H1 (cell line): ENCODE data around the gene TMEM14B. TPM values are rescaled to one million over a fixed set of nuclear protein-coding genes. Genes with fewer than 3 reads are reported as not detected.

Experiments used
- CTCF ChIA-PET: fragments of 300-600 bp; sonication (Branson Sonifier 250); formaldehyde crosslinking; loops from one replicate; lab custom pipeline; 2021; ENCODE audit not compliant: partially characterized antibody; lab: Charles Lee
- POLR2A ChIA-PET: fragments of 300-600 bp; sonication (Branson Sonifier 250); formaldehyde crosslinking; loops from one replicate; lab custom pipeline; 2021; ENCODE audit warnings: inconsistent platforms; ENCODE audit not compliant: partially characterized antibody; lab: Charles Lee
- DNase-seq, 2 experiments: peaks; one replicate each; pipeline versions ENCODE4 v3.0.0 to v3.0.0-alpha.2; 2010 to 2022; ENCODE audit warnings: low spot score in 2 of 2, low read depth in 1 of 2, mixed read lengths in 1 of 2
- FAIRE-seq: peaks from 2 replicates; lab custom pipeline; 2011; peaks lifted over from hg19 to GRCh38; lab: Jason Lieb, UNC
- H2AFZ ChIP-seq: 2 replicates; pipeline ENCODE4 v1.8.1; 2012; ENCODE audit warnings: low read length, inconsistent platforms
- H2AK5ac ChIP-seq: 2 replicates; pipeline ENCODE4 v1.6.1; 2013; ENCODE audit warnings: low read depth, low read length
- H2BK120ac ChIP-seq: replicated peaks from 2 replicates; pipeline ENCODE3; 2013; ENCODE audit warnings: low read depth, low read length, inconsistent platforms
- H2BK12ac ChIP-seq: 2 replicates; pipeline ENCODE4 v1.6.1; 2013; ENCODE audit warnings: low read depth, low read length
- H2BK15ac ChIP-seq: 2 replicates; pipeline ENCODE4 v1.6.1; 2013; ENCODE audit warnings: low read length
- H2BK20ac ChIP-seq: 2 replicates; pipeline ENCODE4 v1.6.1; 2013; ENCODE audit warnings: low read length
- H2BK5ac ChIP-seq: 2 replicates; pipeline ENCODE4 v1.6.1; 2013; ENCODE audit warnings: low read depth, low read length
- H3K14ac ChIP-seq: 2 replicates; pipeline ENCODE4 v1.6.1; 2013; ENCODE audit warnings: inconsistent platforms; ENCODE audit not compliant: insufficient read length
- H3K18ac ChIP-seq: 2 replicates; pipeline ENCODE4 v1.6.1; 2013; ENCODE audit warnings: low read length; ENCODE audit errors: extremely low read depth
- H3K23ac ChIP-seq: 2 replicates; pipeline ENCODE4 v1.6.1; 2013; ENCODE audit warnings: inconsistent platforms; ENCODE audit not compliant: insufficient read length
- H3K23me2 ChIP-seq: 2 replicates; pipeline ENCODE4 v1.6.1; 2013; ENCODE audit warnings: low read depth, low read length
- H3K27ac ChIP-seq: 2 replicates; pipeline ENCODE4 v1.6.1; 2011; ENCODE audit warnings: low read depth, low read length, inconsistent platforms
- H3K27me3 ChIP-seq, 4 experiments: replicated peaks in 1 of 4; 1 replicate in 1 of 4; 2 replicates in 3 of 4; pipeline versions ENCODE4 v1.6.1 to v1.8.1; 2011 to 2013; ENCODE audit warnings: low read length in 3 of 4, mild to moderate bottlenecking in 3 of 4, inconsistent platforms in 2 of 4, mixed read lengths in 2 of 4, moderate library complexity in 1 of 4; ENCODE audit not compliant: control insufficient read depth in 3 of 4, insufficient read depth in 3 of 4; ENCODE audit errors: extremely low read depth in 1 of 4
- H3K36me3 ChIP-seq, 4 experiments: 2 replicates each; pipeline versions ENCODE4 v1.6.1 to v1.8.1; 2011 to 2013; ENCODE audit warnings: mild to moderate bottlenecking in 4 of 4, low read length in 3 of 4, moderate library complexity in 2 of 4, control low read depth in 1 of 4, inconsistent platforms in 1 of 4; ENCODE audit not compliant: insufficient read depth in 4 of 4, control insufficient read depth in 2 of 4
- H3K4ac ChIP-seq: replicated peaks from 2 replicates; pipeline ENCODE3; 2013; ENCODE audit warnings: low read length, low read depth, mixed read lengths, inconsistent platforms; ENCODE audit not compliant: insufficient read length
- H3K4me1 ChIP-seq, 4 experiments: replicated peaks in 1 of 4; 1 replicate in 1 of 4; 2 replicates in 3 of 4; pipeline versions ENCODE4 v1.6.1 to v1.8.1; 2011 to 2013; ENCODE audit warnings: low read length in 3 of 4, inconsistent platforms in 2 of 4, mixed read lengths in 1 of 4; ENCODE audit not compliant: insufficient read depth in 4 of 4, control insufficient read depth in 3 of 4
- H3K4me2 ChIP-seq, 2 experiments: 2 replicates each; pipeline versions ENCODE4 v1.6.1 to v1.8.1; 2011 to 2013; ENCODE audit warnings: low read depth in 2 of 2, low read length in 2 of 2, control low read depth in 1 of 2, inconsistent platforms in 1 of 2, mild to moderate bottlenecking in 1 of 2; ENCODE audit not compliant: insufficient read depth in 1 of 2
- H3K4me3 ChIP-seq, 4 experiments: fragments of 200-600, 300-600 bp in 1 of 4; sonication (generic), shearing (Covaris generic), sonication (Bioruptor Twin) in 1 of 4; 2 replicates each; pipeline versions ENCODE4 v1.5.1 to v1.8.1; 2011 to 2016; ENCODE audit warnings: low read length in 4 of 4, low read depth in 3 of 4, control low read depth in 2 of 4, inconsistent platforms in 2 of 4, mild to moderate bottlenecking in 2 of 4, mixed read lengths in 1 of 4, moderate library complexity in 1 of 4; ENCODE audit not compliant: insufficient read depth in 2 of 4; ENCODE audit errors: extremely low read depth in 1 of 4
- H3K56ac ChIP-seq: replicated peaks from 2 replicates; pipeline ENCODE3; 2013; ENCODE audit warnings: low read depth, mild to moderate bottlenecking, mixed read lengths, low read length, inconsistent platforms; ENCODE audit not compliant: insufficient read length
- H3K79me1 ChIP-seq: 2 replicates; pipeline ENCODE4 v1.6.1; 2013; ENCODE audit warnings: low read depth, low read length, control low read depth
- H3K79me2 ChIP-seq, 2 experiments: 2 replicates each; pipeline versions ENCODE4 v1.6.1 to v1.8.1; 2012 to 2013; ENCODE audit warnings: low read length in 2 of 2, mild to moderate bottlenecking in 2 of 2, inconsistent platforms in 1 of 2; ENCODE audit not compliant: insufficient read depth in 2 of 2, control insufficient read depth in 1 of 2
- H3K9ac ChIP-seq, 4 experiments: replicated peaks in 1 of 4; 1 replicate in 1 of 4; 2 replicates in 3 of 4; pipeline versions ENCODE4 v1.6.1 to v1.8.1; 2011 to 2013; ENCODE audit warnings: low read depth in 3 of 4, low read length in 3 of 4, control low read depth in 2 of 4, mild to moderate bottlenecking in 2 of 4, moderate library complexity in 2 of 4, inconsistent platforms in 1 of 4; ENCODE audit errors: extremely low read depth in 1 of 4
- H3K9me3 ChIP-seq, 2 experiments: 2 replicates each; pipeline versions ENCODE4 v1.6.1 to v1.8.1; 2012 to 2013; ENCODE audit warnings: mild to moderate bottlenecking in 2 of 2, moderate library complexity in 2 of 2, control low read depth in 1 of 2, inconsistent platforms in 1 of 2, low read depth in 1 of 2, low read length in 1 of 2, mixed read lengths in 1 of 2; ENCODE audit not compliant: insufficient read depth in 2 of 2
- H4K20me1 ChIP-seq, 2 experiments: replicated peaks in 1 of 2; 2 replicates each; pipeline versions ENCODE3 to v1.8.1; 2011 to 2013; ENCODE audit warnings: inconsistent platforms in 2 of 2, low read length in 2 of 2, mild to moderate bottlenecking in 1 of 2; ENCODE audit not compliant: insufficient read depth in 2 of 2, control insufficient read depth in 1 of 2
- H4K5ac ChIP-seq: 2 replicates; pipeline ENCODE4 v1.6.1; 2013; ENCODE audit warnings: low read length, low read depth, mixed read lengths, inconsistent platforms; ENCODE audit not compliant: insufficient read length
- H4K8ac ChIP-seq: 2 replicates; pipeline ENCODE4 v1.8.0; 2013; ENCODE audit warnings: mild to moderate bottlenecking, moderate library complexity, low read length, inconsistent platforms; ENCODE audit not compliant: insufficient read depth; ENCODE audit errors: extremely low read depth
- H4K91ac ChIP-seq: replicated peaks from 2 replicates; pipeline ENCODE3; 2013; ENCODE audit warnings: low read length, mixed read lengths, inconsistent platforms; ENCODE audit not compliant: insufficient read length
- CREB1 ChIP-seq: IDR thresholded peaks from 2 replicates; pipeline ENCODE4 v1.6.1; 2012; ENCODE audit warnings: inconsistent platforms
- GABPA ChIP-seq: IDR thresholded peaks from 2 replicates; pipeline ENCODE4 v1.6.1; 2011; ENCODE audit warnings: mild to moderate bottlenecking, low read length, moderate library complexity, borderline replicate concordance; ENCODE audit not compliant: insufficient read depth
- PHF8 ChIP-seq: fragments of 200-600 bp; sonication (generic); conservative IDR thresholded peaks from 2 replicates; pipeline ENCODE4 v1.7.1; 2012; ENCODE audit warnings: low read depth, mild to moderate bottlenecking, inconsistent platforms, low read length, moderate library complexity
- POLR2A ChIP-seq, 2 experiments: IDR thresholded peaks; 1 replicate in 1 of 2; 2 replicates in 1 of 2; pipeline ENCODE4 v1.6.1; 2011; ENCODE audit warnings: low read depth in 2 of 2, low read length in 2 of 2, mild to moderate bottlenecking in 2 of 2; ENCODE audit errors: control extremely low read depth in 1 of 2
- RAD21 ChIP-seq, 2 experiments: IDR thresholded peaks in 1 of 2; conservative IDR thresholded peaks in 1 of 2; 2 replicates each; pipeline ENCODE4 v1.6.1; 2011; ENCODE audit warnings: low read depth in 2 of 2, low read length in 2 of 2, improper control_type of control experiment in 1 of 2, inconsistent platforms in 1 of 2, mild to moderate bottlenecking in 1 of 2, moderate library complexity in 1 of 2
- RBBP5 ChIP-seq: IDR thresholded peaks from 2 replicates; pipeline ENCODE4 v1.7.1; 2012; ENCODE audit warnings: low read depth, mild to moderate bottlenecking, inconsistent platforms, low read length, moderate library complexity, borderline replicate concordance
- RFX5 ChIP-seq: IDR thresholded peaks from 2 replicates; pipeline ENCODE4 v1.6.1; 2011; ENCODE audit warnings: low read depth, low read length, improper control_type of control experiment, borderline replicate concordance
- RNF2 ChIP-seq: fragments of 200-900, 300-1000 bp; sonication (generic); IDR thresholded peaks from 2 replicates; pipeline ENCODE4 v1.7.1; 2016; ENCODE audit warnings: borderline replicate concordance, low read depth, mild to moderate bottlenecking, antibody characterized with exemption, low read length; ENCODE audit not compliant: poor library complexity, severe bottlenecking; ENCODE audit errors: missing control alignments
- SAP30 ChIP-seq: fragments of 300-600 bp; sonication (generic); IDR thresholded peaks from 2 replicates; pipeline ENCODE4 v1.7.1; 2012; ENCODE audit warnings: low read length, moderate library complexity, mild to moderate bottlenecking, inconsistent platforms; ENCODE audit not compliant: insufficient read depth, insufficient replicate concordance
- SIRT6 ChIP-seq: IDR thresholded peaks from one replicate; pipeline ENCODE4 v1.7.1; 2012; ENCODE audit warnings: low read length, inconsistent platforms
- SP4 ChIP-seq: IDR thresholded peaks from 2 replicates; pipeline ENCODE4 v1.6.1; 2012; ENCODE audit warnings: low read length, inconsistent platforms
- TAF7 ChIP-seq: optimal IDR thresholded peaks from 2 replicates; pipeline ENCODE3; 2011; ENCODE audit warnings: low read depth, mild to moderate bottlenecking, inconsistent platforms, low read length, moderate library complexity, borderline replicate concordance
- TEAD4 ChIP-seq: IDR thresholded peaks from 2 replicates; pipeline ENCODE4 v1.6.1; 2012; ENCODE audit warnings: low read depth, low read length, inconsistent platforms, mixed read lengths
- ZNF274 ChIP-seq: IDR thresholded peaks from 2 replicates; pipeline ENCODE4 v1.7.0; 2012; ENCODE audit warnings: low read length, borderline replicate concordance; ENCODE audit errors: extremely low read depth
- WGBS, 2 experiments: shearing (Covaris generic) in 1 of 2; methylation state at CpG; one replicate each; pipeline versions ENCODE4 v1.1.6 to v1.1.7; 2013 to 2015; ENCODE audit warnings: low lambda C conversion rate in 2 of 2, mixed read lengths in 2 of 2, inconsistent platforms in 1 of 2, low coverage in 1 of 2, missing lambda C conversion rate in 1 of 2; ENCODE audit not compliant: insufficient replicate concordance in 2 of 2, insufficient coverage in 1 of 2, insufficient read length in 1 of 2; ENCODE audit errors: extremely low coverage in 1 of 2, missing lambda C conversion rate in 1 of 2; 5-methylcytosine and 5-hydroxymethylcytosine counted together
- polyA plus RNA-seq, 7 experiments: library from polyadenylated mRNA; depleted of rRNA in 3 of 7; stranded (reverse) in 5 of 7; unstranded in 2 of 7; fragments of >200 nt in 5 of 7; fragments of 200-250 nt in 2 of 7; gene quantifications; 1 replicate in 5 of 7; 2 replicates in 1 of 7; 4 replicates in 1 of 7; pipeline versions ENCODE4 v1.2.1 to v1.2.3, GENCODE V29; 2011 to 2013; ENCODE audit warnings: missing spikeins in 2 of 7, mixed read lengths in 2 of 7
- total RNA-seq: library from RNA; stranded (reverse); fragmentation: NEBNext Ultra II Directional; extraction: Animal tissue kit (Norgen Biotek cat#: 25700); gene quantifications from 2 replicates; pipeline ENCODE4 v1.2.1, GENCODE V29; 2021

Gene TMEM14B
- total and polyA plus RNA-seq, 2 of the 8 experiments (the other 6 are each of a cell fraction or from before 2014, with no cell fraction given): 84.6 to 109 TPM

- Histone ChIP-seq H2BK15ac (no peak overlapping the region), H3K56ac (no peak overlapping the region), H3K79me1 (no peaks in the 10 kb centered on the region), H3K14ac (no peak overlapping the region), H3K4ac (no peak overlapping the region), H3K9me3 (no peaks in the 10 kb centered on the region), H3K18ac (no peak overlapping the region), H3K4me3 (no peak overlapping the region), H4K8ac (no peak overlapping the region), H3K9ac (no peak overlapping the region), H3K4me1 (no peaks in the 10 kb centered on the region), H3K27me3 (no peaks in the 10 kb centered on the region), H3K23ac (no peak overlapping the region), H4K91ac (no peak overlapping the region), H4K5ac (no peak overlapping the region), H2BK5ac (no peak overlapping the region), H2BK120ac (no peak overlapping the region), H2BK12ac (no peak overlapping the region), H2AK5ac (no peak overlapping the region), H2BK20ac (no peak overlapping the region), H3K79me2 (no peaks in the 10 kb centered on the region), H2AFZ (no peak overlapping the region), H3K23me2 (no peaks in the 10 kb centered on the region), H3K36me3 (0 out of 8 replicates have a peak, but pooled peaks cover 0 to 3% (median 0%) of the 10 kb centered on the region in 4 experiments), H3K4me2 (no peak overlapping the region), H4K20me1 (peaks cover 0 to 2% of the 10 kb centered on the region in 2 experiments), H3K27ac (no peak overlapping the region)
- FAIRE-seq: no peak
- CTCF ChIA-PET: interaction anchor here (1.1 to 4.1 kb wide), 5 partner anchors 9 to 315 kb away, joined by 3 to 14 read pairs (median 9); no protein-coding TSS in a partner anchor
- no peak for DNase-seq
- POLR2A ChIA-PET: interaction anchor here (1.1 kb wide), 1 partner anchor 45 kb away, joined by 3 read pairs; the partner anchor contains the start of gene TMEM14B
- 94% methylated on average over 3 of the region's 3 CpGs; no CpG with 5 or more reads in 1 of the 2 experiments for WGBS, 2 experiments
- TF ChIP-seq TEAD4: no peak
- no peak for TF ChIP-seq ZNF274
- no peak for TF ChIP-seq RAD21 (IDR thresholded peaks at IDR 0.05 in 1 of 2, conservative IDR thresholded peaks at IDR 0.05 in 1 of 2; ENCODE audit: low read depth in 2 of 2, low read length in 2 of 2)
- TF ChIP-seq CREB1: no peak
- no peak for TF ChIP-seq RNF2
- TF ChIP-seq SP4: no peak
- no peak for TF ChIP-seq RFX5
- no peak for TF ChIP-seq SAP30
- no peak for TF ChIP-seq GABPA
- no peak for TF ChIP-seq PHF8
- TF ChIP-seq SIRT6: no peak
- TF ChIP-seq POLR2A (IDR thresholded peaks at IDR 0.05; ENCODE audit: control extremely low read depth in 1 of 2, low read depth in 2 of 2, low read length in 2 of 2): no peak
- no peak for TF ChIP-seq RBBP5
- no peak for TF ChIP-seq TAF7
Measured at GRCh38 chr6:10793035-10793434, 45.4 kb downstream of the TMEM14B start.
